ENCODE measurements around the gene LTBP1.

DNA sequence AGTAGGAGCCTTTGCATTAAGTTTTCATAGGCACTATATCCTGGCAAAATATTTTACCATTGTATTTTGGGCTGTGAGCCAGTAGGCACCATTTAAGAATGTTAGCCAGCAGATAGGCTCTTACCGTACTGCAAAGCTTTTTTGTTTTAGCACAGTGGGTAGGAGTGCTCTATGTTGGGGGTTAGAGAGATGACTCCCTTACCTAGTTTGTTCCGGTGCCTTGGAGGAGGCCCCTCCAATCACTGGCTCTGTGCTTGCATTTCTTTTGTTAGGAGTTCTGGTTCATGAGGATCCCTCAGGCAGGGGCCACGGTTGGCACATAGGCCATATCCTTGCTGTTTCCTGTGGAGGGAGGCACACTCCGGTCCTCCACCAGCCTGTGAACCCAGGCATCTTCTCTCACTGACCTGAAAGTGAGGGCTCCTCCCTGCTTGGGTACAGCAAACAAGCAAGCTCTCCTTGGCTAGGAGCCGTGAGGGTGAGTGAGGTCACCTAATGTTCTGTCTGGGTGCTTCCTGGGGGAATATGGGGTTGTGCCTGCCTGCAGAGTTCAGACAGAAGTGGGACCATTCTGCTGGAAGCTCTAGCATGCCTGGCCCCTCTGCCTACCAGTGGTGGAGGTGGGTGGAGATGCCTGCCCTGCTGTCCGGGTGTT, 29.8 kb downstream of the LTBP1 start:
- TF ChIP-seq, protein P1, sequence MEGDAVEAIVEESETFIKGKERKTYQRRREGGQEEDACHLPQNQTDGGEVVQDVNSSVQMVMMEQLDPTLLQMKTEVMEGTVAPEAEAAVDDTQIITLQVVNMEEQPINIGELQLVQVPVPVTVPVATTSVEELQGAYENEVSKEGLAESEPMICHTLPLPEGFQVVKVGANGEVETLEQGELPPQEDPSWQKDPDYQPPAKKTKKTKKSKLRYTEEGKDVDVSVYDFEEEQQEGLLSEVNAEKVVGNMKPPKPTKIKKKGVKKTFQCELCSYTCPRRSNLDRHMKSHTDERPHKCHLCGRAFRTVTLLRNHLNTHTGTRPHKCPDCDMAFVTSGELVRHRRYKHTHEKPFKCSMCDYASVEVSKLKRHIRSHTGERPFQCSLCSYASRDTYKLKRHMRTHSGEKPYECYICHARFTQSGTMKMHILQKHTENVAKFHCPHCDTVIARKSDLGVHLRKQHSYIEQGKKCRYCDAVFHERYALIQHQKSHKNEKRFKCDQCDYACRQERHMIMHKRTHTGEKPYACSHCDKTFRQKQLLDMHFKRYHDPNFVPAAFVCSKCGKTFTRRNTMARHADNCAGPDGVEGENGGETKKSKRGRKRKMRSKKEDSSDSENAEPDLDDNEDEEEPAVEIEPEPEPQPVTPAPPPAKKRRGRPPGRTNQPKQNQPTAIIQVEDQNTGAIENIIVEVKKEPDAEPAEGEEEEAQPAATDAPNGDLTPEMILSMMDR (IDR thresholded peaks at IDR 0.05) = no peak
- TF ChIP-seq POLR2AphosphoS5 (IDR thresholded peaks at IDR 0.05) = no peak
